ENCODE measurements around the gene WNT8A.

Gene WNT8A

GRCh38 chr5:138103319-138103637 is 19.4 kb downstream of the WNT8A start:
- H3K9ac ChIP-seq = peak overlapping the region in 5 of 11 experiments; percentile 10 to 48 (median 37); a peak in 5 of 22 replicates
- H4K20me1 ChIP-seq = no peaks in the 10 kb centered on the region
- no peak overlapping the region for H3K4me3 ChIP-seq
- peak overlapping the region in 8 of 11 experiments; percentile 6 to 76 (median 54); a peak in 14 of 22 replicates for H3K27ac ChIP-seq
- H3K27me3 ChIP-seq = no peaks in the 10 kb centered on the region
- H3K9me3 ChIP-seq (replicated peaks in 1 of 11) = no peaks in the 10 kb centered on the region
- TF ChIP-seq Cebpa-rat (IDR thresholded peaks at IDR 0.05) = no peak
- H3K36me3 ChIP-seq = no peaks in the 10 kb centered on the region
- peaks cover 14 to 19% (median 16%) of the 10 kb centered on the region in 10 experiments for H3K4me1 ChIP-seq
- H3K4me2 ChIP-seq = peak overlapping the region; percentile 37 to 78 (median 62); a peak in 21 of 22 replicates

- Histone ChIP-seq H3K36me3 (no peaks in the 10 kb centered on the region), H3K27me3 (no peaks in the 10 kb centered on the region), H3K9ac (no peak overlapping the region), H3K4me2 (no peak overlapping the region), H3K4me3 (no peak overlapping the region), H3K4me1 (peaks cover 14 to 19% (median 16%) of the 10 kb centered on the region in 10 experiments), H4K20me1 (no peaks in the 10 kb centered on the region), H3K27ac (no peak overlapping the region), H3K9me3 (replicated peaks in 1 of 11) (no peaks in the 10 kb centered on the region)
- no peak for TF ChIP-seq Cebpa-rat (IDR thresholded peaks at IDR 0.05)
Measured at GRCh38 chr5:138105709-138106108, 21.9 kb downstream of the WNT8A start.

GRCh38 chr5:138107213-138107612 is 23.4 kb downstream of the WNT8A start:
- Histone ChIP-seq H3K27ac (no peak overlapping the region), H3K27me3 (no peaks in the 10 kb centered on the region), H3K4me1 (peaks cover 12 to 17% (median 14%) of the 10 kb centered on the region in 10 experiments), H4K20me1 (no peaks in the 10 kb centered on the region), H3K4me2 (no peak overlapping the region), H3K9me3 (replicated peaks in 1 of 11) (no peaks in the 10 kb centered on the region), H3K4me3 (no peak overlapping the region), H3K36me3 (no peaks in the 10 kb centered on the region), H3K9ac (no peak overlapping the region)
- no peak for TF ChIP-seq Cebpa-rat (IDR thresholded peaks at IDR 0.05)

- Histone ChIP-seq H3K4me3 (no peak overlapping the region), H3K9me3 (replicated peaks in 1 of 11) (no peaks in the 10 kb centered on the region), H3K36me3 (no peaks in the 10 kb centered on the region), H3K27ac (no peak overlapping the region), H3K4me1 (no peaks in the 10 kb centered on the region), H3K9ac (no peak overlapping the region), H4K20me1 (no peaks in the 10 kb centered on the region), H3K27me3 (no peaks in the 10 kb centered on the region), H3K4me2 (no peak overlapping the region)
- TF ChIP-seq Cebpa-rat (IDR thresholded peaks at IDR 0.05) = no peak
Measured at GRCh38 chr5:138109463-138110265, 25.8 kb downstream of the WNT8A start.

GRCh38 chr5:138110266-138110963 is 26.6 kb downstream of the WNT8A start:
- H3K9me3 ChIP-seq (replicated peaks in 1 of 11) = no peaks in the 10 kb centered on the region
- no peak overlapping the region for H3K9ac ChIP-seq
- no peaks in the 10 kb centered on the region for H3K4me1 ChIP-seq
- H3K4me3 ChIP-seq = no peak overlapping the region
- H3K4me2 ChIP-seq = no peak overlapping the region
- H3K27ac ChIP-seq = no peak overlapping the region
- no peaks in the 10 kb centered on the region for H4K20me1 ChIP-seq
- no peak for TF ChIP-seq Cebpa-rat (IDR thresholded peaks at IDR 0.05)
- H3K36me3 ChIP-seq = no peaks in the 10 kb centered on the region
- no peaks in the 10 kb centered on the region for H3K27me3 ChIP-seq

- H3K36me3 ChIP-seq = no peaks in the 10 kb centered on the region
- H3K9ac ChIP-seq = no peak overlapping the region
- H3K4me3 ChIP-seq = no peak overlapping the region
- TF ChIP-seq Cebpa-rat (IDR thresholded peaks at IDR 0.05) = no peak
- H4K20me1 ChIP-seq = no peaks in the 10 kb centered on the region
- H3K4me1 ChIP-seq = no peaks in the 10 kb centered on the region
- H3K27ac ChIP-seq = no peak overlapping the region
- H3K4me2 ChIP-seq = no peak overlapping the region
- H3K27me3 ChIP-seq = no peaks in the 10 kb centered on the region
- no peaks in the 10 kb centered on the region for H3K9me3 ChIP-seq (replicated peaks in 1 of 11)
Measured at GRCh38 chr5:138111181-138111580, 27.3 kb downstream of the WNT8A start.

GRCh38 chr5:138111937-138112336 is 28.1 kb downstream of the WNT8A start:
- Histone ChIP-seq H3K27ac (no peak overlapping the region), H4K20me1 (no peaks in the 10 kb centered on the region), H3K9me3 (replicated peaks in 1 of 11) (no peaks in the 10 kb centered on the region; a peak in 1 of 22 replicates), H3K9ac (no peak overlapping the region), H3K4me1 (no peaks in the 10 kb centered on the region), H3K27me3 (no peaks in the 10 kb centered on the region), H3K4me2 (no peak overlapping the region), H3K4me3 (no peak overlapping the region), H3K36me3 (no peaks in the 10 kb centered on the region)
- no peak for TF ChIP-seq Cebpa-rat (IDR thresholded peaks at IDR 0.05)

- H3K27ac ChIP-seq = no peak overlapping the region
- H3K9ac ChIP-seq = no peak overlapping the region
- H4K20me1 ChIP-seq = no peaks in the 10 kb centered on the region
- TF ChIP-seq Cebpa-rat (IDR thresholded peaks at IDR 0.05) = no peak
- no peaks in the 10 kb centered on the region for H3K27me3 ChIP-seq
- no peaks in the 10 kb centered on the region for H3K4me1 ChIP-seq
- H3K4me3 ChIP-seq = no peak overlapping the region
- no peak overlapping the region for H3K4me2 ChIP-seq
- H3K36me3 ChIP-seq = no peaks in the 10 kb centered on the region
- H3K9me3 ChIP-seq (replicated peaks in 1 of 11) = no peaks in the 10 kb centered on the region; a peak in 1 of 22 replicates
Measured at GRCh38 chr5:138115254-138115653, 31.4 kb downstream of the WNT8A start.

GRCh38 chr5:138128334-138128733 is 44.5 kb downstream of the WNT8A start:
- TF ChIP-seq Cebpa-rat (IDR thresholded peaks at IDR 0.05) = no peak

More at GRCh38 chr5:138128334-138128733, 44.5 kb downstream of the WNT8A start:
- H3K9ac ChIP-seq = no peak overlapping the region
- peaks cover 0 to 11% (median 4%) of the 10 kb centered on the region in 10 experiments; a peak in 5 of 20 replicates for H3K4me1 ChIP-seq
- H3K36me3 ChIP-seq = no peaks in the 10 kb centered on the region
- H3K9me3 ChIP-seq (replicated peaks in 1 of 11) = no peaks in the 10 kb centered on the region
- no peaks in the 10 kb centered on the region for H3K27me3 ChIP-seq
- H4K20me1 ChIP-seq = no peaks in the 10 kb centered on the region
- H3K27ac ChIP-seq = no peak overlapping the region
- peak overlapping the region in 4 of 11 experiments; percentile 20 to 38 (median 28); a peak in 8 of 22 replicates for H3K4me2 ChIP-seq
- no peak overlapping the region for H3K4me3 ChIP-seq

All from BLaER1 treated with 17β-estradiol and CSF1 and Interleukin-3, amounts not matched to agents 10 nM and 100 nM (cell line).